T-helper 1 cell (primary cell): ENCODE results near the gene IKBKG.
"Not testable (repeated sequence)": the region's sequence is repeated elsewhere in the genome, so short reads cannot be mapped to it uniquely, and the experiment has no call there.

Experiments used
- DNase-seq, 5 donors: peaks; one replicate each; pipeline ENCODE4 v3.0.0-alpha.2; 2012 to 2020

IKBKG gene

GRCh38 chrX:154560326-154560725, 12.9 kb downstream of the IKBKG start:
- not testable (repeated sequence) for DNase-seq

GRCh38 chrX:154562295-154562694, 14.9 kb downstream of the IKBKG start:
- DNase-seq, result not testable (repeated sequence)

GRCh38 chrX:154570361-154570760, 22.9 kb downstream of the IKBKG start:
- DNase-seq, result not testable (repeated sequence)

- not testable (repeated sequence) for DNase-seq
Observed at GRCh38 chrX:154573061-154573460, 25.6 kb downstream of the IKBKG start.

GRCh38 chrX:154575076-154575475, 27.7 kb downstream of the IKBKG start:
- DNase-seq, result not testable (repeated sequence)

- not testable (repeated sequence) for DNase-seq
Observed at GRCh38 chrX:154582994-154583393, 35.6 kb downstream of the IKBKG start.

- not testable (repeated sequence) for DNase-seq
Observed at GRCh38 chrX:154584585-154585183, 37.3 kb downstream of the IKBKG start, which contains the start of gene CTAG1A. CTAG1A (plus strand) TSS chrX:154585133; CDS start chrX:154585207, 74 bp downstream.

GRCh38 chrX:154590415-154590814, 43.0 kb downstream of the IKBKG start:
- DNase-seq, result not testable (repeated sequence)

- no peak for DNase-seq
Observed at GRCh38 chrX:154592505-154592904, 45.1 kb downstream of the IKBKG start.

GRCh38 chrX:154593201-154593600, 45.8 kb downstream of the IKBKG start:
- no peak for DNase-seq

- no peak for DNase-seq
Observed at GRCh38 chrX:154594491-154594890, 47.1 kb downstream of the IKBKG start.

- no peak for DNase-seq
Observed at GRCh38 chrX:154595559-154596249, 48.3 kb downstream of the IKBKG start.

GRCh38 chrX:154596290-154596929, 49.0 kb downstream of the IKBKG start:
- no peak for DNase-seq

GRCh38 chrX:154597221-154597620, 49.8 kb downstream of the IKBKG start:
- no peak for DNase-seq

GRCh38 chrX:154598656-154599055, 51.2 kb downstream of the IKBKG start:
- no peak for DNase-seq

GRCh38 chrX:154599531-154599930, 52.1 kb downstream of the IKBKG start:
- no peak for DNase-seq

GRCh38 chrX:154600759-154601374, 53.4 kb downstream of the IKBKG start:
- no peak for DNase-seq

GRCh38 chrX:154602226-154602625, 54.8 kb downstream of the IKBKG start:
- no peak for DNase-seq

- no peak for DNase-seq
Observed at GRCh38 chrX:154602766-154603437, 55.5 kb downstream of the IKBKG start.

GRCh38 chrX:154603438-154604430, 56.3 kb downstream of the IKBKG start:
- DNase-seq, result no peak

GRCh38 chrX:154605566-154605965, 58.1 kb downstream of the IKBKG start:
- DNase-seq, result no peak

- no peak for DNase-seq
Observed at GRCh38 chrX:154607370-154607769, 60.0 kb downstream of the IKBKG start.
